GM18508 (cell line): Measurements from ENCODE around the gene UBE3D.

Source experiments
- ATAC-seq: cut with Tn5 transposase; IDR thresholded peaks from one replicate; pipeline ENCODE4 v1.9.1; 2021; ENCODE audit warnings: moderate number of reproducible peaks; ENCODE audit not compliant: insufficient read depth, unreplicated experiment

The UBE3D gene

DNA sequence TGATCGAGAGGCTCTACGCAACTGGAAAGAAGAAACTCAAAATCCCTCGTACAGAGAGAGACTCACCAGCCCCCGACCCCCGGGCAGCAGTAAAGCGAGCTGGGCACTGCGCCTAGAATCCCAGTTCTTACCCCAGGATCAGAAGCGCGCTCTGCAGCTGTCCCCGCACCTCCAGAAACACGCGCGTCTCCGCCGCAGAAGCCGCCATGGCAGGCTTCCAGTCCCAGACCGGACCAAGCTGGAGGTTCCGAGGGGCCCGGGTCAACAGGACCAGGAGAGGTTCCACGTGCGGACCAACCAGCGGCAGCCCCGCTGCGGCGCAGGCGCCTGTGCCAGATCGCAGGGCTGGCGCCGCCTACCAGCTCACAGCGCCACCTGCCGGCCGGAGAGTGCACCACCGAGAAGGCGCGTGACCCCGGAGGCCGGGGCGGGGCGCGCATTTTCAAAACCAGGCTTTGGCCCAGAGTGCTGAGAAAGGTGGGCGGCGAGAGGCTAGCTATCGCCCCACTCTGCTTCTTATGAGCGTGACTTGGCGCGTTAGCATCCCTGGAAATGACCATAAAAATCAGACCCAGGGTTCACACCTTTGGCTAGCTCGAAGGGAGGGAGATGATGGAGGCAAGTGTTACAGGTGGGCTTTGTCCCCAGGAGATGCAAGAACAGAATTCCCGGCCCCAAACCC, at the start of gene UBE3D:
Gene UBE3D, minus strand, starts transcription at position 331 of the 682 bp plus-strand sequence. Its CDS starts 123 bp downstream, at position 208.
- ATAC-seq, result peak; percentile 50

GRCh38 chr6:83114164-83114563, 48.5 kb upstream of the UBE3D start:
- ATAC-seq, result no peak

DNA sequence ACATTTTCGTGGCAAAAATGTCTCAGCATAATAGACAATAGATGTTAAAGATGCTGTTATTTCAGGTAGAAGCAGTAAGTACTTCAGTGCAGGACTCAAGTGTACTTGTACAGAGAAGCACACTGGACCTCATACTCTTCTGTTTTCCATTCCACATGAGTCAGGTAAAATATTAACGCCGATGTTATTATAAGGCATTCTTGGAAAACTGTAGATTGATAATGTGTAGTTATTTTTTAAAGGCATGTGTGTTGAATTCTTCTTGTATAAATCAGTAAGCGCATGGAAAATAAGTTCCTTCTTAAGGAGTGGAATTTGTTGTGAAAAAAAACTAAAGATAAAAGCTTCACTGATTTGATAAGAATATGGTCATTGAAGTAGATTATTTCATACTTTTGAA, 47.6 kb upstream of the UBE3D start:
- ATAC-seq, result no peak

DNA sequence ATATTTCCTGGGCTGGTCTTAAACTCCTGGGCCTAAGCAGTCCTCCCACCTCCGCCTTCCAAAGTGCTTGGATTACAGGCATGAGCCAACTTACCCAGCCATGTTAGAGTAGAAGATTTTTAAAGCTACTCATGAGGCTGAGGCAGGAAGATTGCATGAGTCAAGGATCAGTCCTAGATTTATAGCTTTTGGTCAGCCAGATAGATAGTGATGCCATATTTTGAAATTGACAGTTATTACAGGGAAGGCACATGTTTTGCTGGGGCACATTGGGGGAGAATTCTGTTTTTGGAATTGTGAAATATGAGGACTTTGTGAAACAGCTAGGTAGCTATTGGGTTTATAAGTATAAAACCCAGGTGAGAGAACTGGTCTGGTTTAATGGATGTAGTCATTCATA, 42.7 kb upstream of the UBE3D start:
- ATAC-seq, result no peak

- no peak for ATAC-seq
These were observed 32.9 kb upstream of the UBE3D start for GRCh38 chr6:83098589-83098988.

DNA sequence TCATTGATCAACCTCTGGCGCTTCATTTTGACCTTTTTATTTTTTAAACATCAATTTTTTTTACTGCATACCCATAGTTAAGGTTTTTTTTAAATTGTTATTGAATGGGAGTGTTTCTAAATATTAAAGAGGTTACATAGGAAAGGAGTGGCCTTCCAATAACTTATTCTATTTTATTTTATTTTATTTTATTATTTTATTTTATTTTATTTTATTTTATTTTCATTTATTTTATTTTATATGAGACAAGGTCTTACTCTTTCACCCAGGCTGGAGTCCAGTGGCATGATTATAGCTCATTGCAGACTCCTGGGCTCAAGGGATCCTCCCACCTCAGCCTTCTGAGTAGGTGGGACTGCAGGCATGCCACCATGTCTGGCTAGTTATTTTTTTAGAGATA, 32.0 kb upstream of the UBE3D start:
- ATAC-seq, result no peak

DNA sequence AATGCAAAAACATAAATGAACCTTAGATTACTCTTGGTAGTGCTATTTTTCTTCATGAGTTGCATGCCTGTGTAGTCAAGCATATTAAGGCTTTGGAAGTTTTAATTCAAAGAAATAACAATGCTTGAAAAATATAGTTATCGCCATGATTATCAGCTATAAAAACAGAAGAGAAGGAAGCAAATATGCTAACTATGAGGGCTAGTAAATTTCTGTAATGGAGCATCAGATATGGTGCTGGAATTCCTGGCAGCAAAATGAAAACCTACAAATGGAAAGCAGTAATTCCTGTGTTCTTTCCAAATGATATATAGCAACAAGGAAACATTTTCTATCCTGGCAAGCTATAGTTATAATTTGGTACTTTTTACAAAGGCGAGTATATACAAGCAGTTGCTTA, 31.6 kb upstream of the UBE3D start:
- no peak for ATAC-seq

GRCh38 chr6:83096791-83097190, 31.1 kb upstream of the UBE3D start:
- no peak for ATAC-seq

- no peak for ATAC-seq
These were observed 27.2 kb upstream of the UBE3D start for GRCh38 chr6:83092756-83093399.

GRCh38 chr6:83086751-83087150, 21.1 kb upstream of the UBE3D start:
- peak; percentile 99 for ATAC-seq

GRCh38 chr6:83083476-83083875, 17.8 kb upstream of the UBE3D start:
- ATAC-seq, result no peak

GRCh38 chr6:83073615-83074014, 8.0 kb upstream of the UBE3D start:
- ATAC-seq, result no peak

DNA sequence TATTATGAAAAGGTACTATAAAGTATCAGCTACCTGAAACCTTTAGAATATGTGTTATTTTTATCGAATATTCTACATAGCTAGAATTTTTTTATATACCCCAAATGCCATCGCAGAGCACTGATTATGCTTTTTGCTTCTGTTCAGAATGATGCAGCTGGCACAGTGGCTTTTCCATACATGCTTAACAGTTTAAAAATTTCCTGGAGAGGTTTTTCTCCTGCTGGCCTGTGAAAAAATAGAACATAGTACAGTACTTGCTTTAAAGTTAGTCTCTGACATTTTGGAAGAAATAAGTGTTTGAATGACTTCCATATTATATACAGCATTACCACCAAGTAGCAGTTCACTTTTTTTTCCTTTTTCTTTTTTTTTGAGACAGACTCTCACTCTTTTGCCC, 7.1 kb upstream of the UBE3D start:
- no peak for ATAC-seq

GRCh38 chr6:83071707-83072106, 6.1 kb upstream of the UBE3D start:
- no peak for ATAC-seq

DNA sequence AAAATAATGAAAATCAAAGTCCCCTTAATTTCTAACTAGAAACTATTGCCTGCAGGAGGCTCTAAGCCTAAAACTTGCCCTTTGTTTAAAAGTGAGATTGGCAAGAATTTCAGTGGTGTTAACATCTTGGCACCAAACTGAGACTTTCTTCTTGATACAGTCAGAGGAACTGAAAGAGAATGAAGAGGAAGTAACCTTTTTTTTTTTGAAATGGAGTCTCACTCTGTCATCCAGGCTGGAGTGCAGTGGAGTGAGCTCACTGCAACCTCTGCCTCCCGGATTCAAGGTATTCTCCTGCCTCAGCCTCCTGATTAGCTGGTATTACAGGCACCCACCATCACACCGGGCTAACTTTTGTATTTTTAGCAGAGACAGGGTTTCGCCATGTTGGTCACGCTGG, 5.4 kb upstream of the UBE3D start:
- peak; percentile 63 for ATAC-seq

GRCh38 chr6:83069633-83070032, 4.0 kb upstream of the UBE3D start:
- no peak for ATAC-seq

DNA sequence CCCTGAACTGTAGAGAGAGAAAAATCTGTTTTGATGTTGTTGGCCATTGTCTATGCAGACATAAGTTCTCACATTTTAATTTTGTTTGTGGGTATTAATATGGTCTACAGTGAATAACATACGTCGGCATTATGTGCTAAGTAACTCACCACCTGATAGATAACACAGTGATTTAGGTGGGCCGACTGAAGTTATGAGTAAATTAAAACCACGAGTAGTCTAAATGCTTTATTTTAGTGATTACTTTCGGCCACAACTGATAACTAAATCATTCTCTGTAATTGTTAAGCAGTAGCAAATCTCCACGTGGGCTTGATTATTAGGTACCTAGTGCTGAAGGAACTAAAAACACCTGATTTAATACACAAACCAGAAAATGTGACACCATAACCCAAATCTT, 3.0 kb upstream of the UBE3D start:
- ATAC-seq, result no peak

GRCh38 chr6:83067448-83068439, 2.1 kb upstream of the UBE3D start, which contains the start of gene DOP1A:
DOP1A (plus strand) TSS chr6:83067671; CDS start chr6:83096978, 29,307 bp downstream.
- peak; percentile 64 for ATAC-seq

DNA sequence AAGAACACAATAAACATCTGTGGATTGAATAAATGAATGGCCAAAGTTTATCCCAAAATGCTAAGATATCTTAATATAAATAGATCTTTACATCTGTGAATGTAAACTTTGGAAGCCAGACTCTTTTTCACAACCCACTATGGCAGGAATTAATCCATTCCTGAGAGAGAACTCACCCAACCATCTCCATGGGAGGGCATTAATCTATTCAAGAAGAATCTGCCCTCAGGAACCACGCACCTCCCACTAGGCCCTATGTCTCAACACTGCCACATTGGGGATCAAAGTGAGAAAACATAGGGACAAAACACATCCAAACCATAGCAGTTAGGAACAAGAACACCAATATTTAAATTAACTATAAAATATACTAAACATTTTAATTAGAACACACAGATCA, 3.4 kb downstream of the UBE3D start:
- ATAC-seq, result no peak

- ATAC-seq, result no peak
These were observed 4.5 kb downstream of the UBE3D start for GRCh38 chr6:83061190-83061589.
